PC-9 (cell line): ENCODE measurements around the gene SLC29A4. TPM values are rescaled to one million over a fixed set of nuclear protein-coding genes. Genes with fewer than 3 reads are reported as not detected.
"Not testable (repeated sequence)": the region's sequence is repeated elsewhere in the genome, so short reads cannot be mapped to it uniquely, and the experiment has no call there.

Source experiments
- BruUV-seq: library from RNA; stranded (reverse); fragments of 400-500 nt; replicated peaks from 2 replicates; lab custom pipeline; 2021; lab: Mats Ljungman, UMichigan
- CTCF ChIA-PET: fragments of 300-600 bp; sonication (Branson Sonifier 250); formaldehyde crosslinking; loops from one replicate; lab custom pipeline; 2022; ENCODE audit warnings: antibody characterized with exemption; lab: Charles Lee
- POLR2A ChIA-PET: fragments of 300-600 bp; sonication (Branson Sonifier 250); formaldehyde crosslinking; loops from one replicate; lab custom pipeline; 2022; ENCODE audit warnings: antibody characterized with exemption; ENCODE audit not compliant: unreplicated experiment; lab: Charles Lee
- DNase-seq, 2 experiments: peaks; one replicate each; pipeline versions ENCODE4 v3.0.0 to v3.0.0-alpha.2; 2015 to 2022; ENCODE audit warnings: mixed read lengths in 1 of 2
- H2AFZ ChIP-seq: fragments of 200-600 bp; sonication (generic); 2 replicates; pipeline ENCODE4 v1.8.1; 2017; ENCODE audit warnings: antibody characterized with exemption
- H3F3A ChIP-seq: fragments of 200-600 bp; sonication (generic); 2 replicates; pipeline ENCODE4 v1.8.1; 2017; ENCODE audit warnings: antibody characterized with exemption, mild to moderate bottlenecking, low read depth; ENCODE audit not compliant: insufficient read depth
- H3K27ac ChIP-seq: fragments of 200-600 bp; sonication (generic); 2 replicates; pipeline ENCODE4 v1.6.1; 2016; ENCODE audit warnings: mixed run types
- H3K27me3 ChIP-seq: fragments of 200-600 bp; sonication (generic); 2 replicates; pipeline ENCODE4 v1.6.1; 2016; ENCODE audit warnings: low read depth, mixed run types; ENCODE audit not compliant: insufficient read depth
- H3K36me3 ChIP-seq: fragments of 200-600 bp; sonication (generic); 2 replicates; pipeline ENCODE4 v1.6.1; 2016; ENCODE audit warnings: low read depth, mixed run types
- H3K4me1 ChIP-seq: fragments of 200-600 bp; sonication (generic); replicated peaks from 2 replicates; pipeline ENCODE4 v1.6.1; 2016; ENCODE audit warnings: mixed run types; ENCODE audit not compliant: insufficient read depth
- H3K4me2 ChIP-seq: fragments of 200-600 bp; sonication (generic); 2 replicates; pipeline ENCODE4 v1.6.1; 2017; ENCODE audit warnings: mixed run types
- H3K4me3 ChIP-seq: fragments of 200-600 bp; sonication (generic); 2 replicates; pipeline ENCODE4 v1.6.1; 2016; ENCODE audit warnings: mixed run types
- H3K79me2 ChIP-seq: fragments of 200-600 bp; sonication (generic); 2 replicates; pipeline ENCODE4 v1.6.1; 2017; ENCODE audit warnings: low read depth, mixed run types
- H3K9me2 ChIP-seq: fragments of 200-600 bp; sonication (generic); 2 replicates; pipeline ENCODE4 v1.8.1; 2017; ENCODE audit warnings: mild to moderate bottlenecking; ENCODE audit not compliant: insufficient read depth
- H3K9me3 ChIP-seq: fragments of 200-600 bp; sonication (generic); 2 replicates; pipeline ENCODE4 v1.8.1; 2016; ENCODE audit warnings: low read depth; ENCODE audit not compliant: insufficient read depth
- H4K20me1 ChIP-seq: fragments of 200-600 bp; sonication (generic); 2 replicates; pipeline ENCODE4 v1.8.1; 2017; ENCODE audit not compliant: insufficient read depth
- EZH2 ChIP-seq: fragments of 200-600 bp; sonication (generic); IDR thresholded peaks from 2 replicates; pipeline ENCODE4 v1.8.0; 2017; ENCODE audit warnings: antibody characterized with exemption, low read depth
- intact Hi-C: fragments of 100-400 bp; cut with micrococcal nuclease; formaldehyde crosslinking; loops from one replicate; pipeline ENCODE4 v1.10.0; 2022; ENCODE audit not compliant: unreplicated experiment
- total RNA-seq: library from RNA; stranded (reverse); gene quantifications from 2 replicates; pipeline ENCODE4 v1.2.3, GENCODE V29; 2021
- TF ChIP-seq, protein P1 (sequence below): fragments of 200-600 bp; sonication (generic); conservative IDR thresholded peaks from 2 replicates; pipeline ENCODE4 v1.6.1; 2017; ENCODE audit warnings: mixed run types, antibody characterized with exemption, mild to moderate bottlenecking, moderate library complexity

The SLC29A4 gene
- total RNA-seq, 1 experiment from 2014 or later: 7.9 TPM

DNA sequence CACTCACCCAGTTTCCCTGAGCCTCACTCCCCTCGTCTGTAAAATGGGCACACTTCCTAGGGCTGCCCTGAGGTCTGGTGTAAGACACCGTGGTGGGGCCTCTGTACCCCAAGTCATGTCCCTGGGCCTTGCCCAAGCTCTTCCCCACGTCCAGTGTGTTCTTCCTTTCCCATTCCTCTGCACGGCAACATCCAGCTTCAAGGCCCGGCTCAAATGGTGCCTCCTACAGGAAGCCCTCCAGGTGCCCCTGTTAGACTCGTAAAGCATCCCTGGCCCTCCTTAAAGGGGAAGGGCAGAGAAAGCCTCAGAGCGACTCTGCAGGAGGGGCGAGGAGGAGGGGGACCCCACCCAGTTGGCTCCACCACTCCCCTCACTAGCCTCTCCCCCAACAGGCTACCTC lies 8.6 kb downstream of the SLC29A4 start:
- Histone ChIP-seq H3K4me2 (no peak overlapping the region), H3K36me3 (no peaks in the 10 kb centered on the region), H3K4me3 (no peak overlapping the region), H2AFZ (no peak overlapping the region), H3K27me3 (no peaks in the 10 kb centered on the region), H3K9me2 (no peaks in the 10 kb centered on the region), H3K9me3 (no peaks in the 10 kb centered on the region), H3K27ac (no peak overlapping the region), H3K4me1 (no peaks in the 10 kb centered on the region), H3K79me2 (no peaks in the 10 kb centered on the region), H4K20me1 (no peaks in the 10 kb centered on the region), H3F3A (no peaks in the 10 kb centered on the region; the same call in 1 of the 2 replicates)
- DNase-seq: no peak
- no TSS peak for BruUV-seq
- CTCF ChIA-PET: no interaction called here
- TF ChIP-seq EZH2: no peak
- TF ChIP-seq, protein P1, sequence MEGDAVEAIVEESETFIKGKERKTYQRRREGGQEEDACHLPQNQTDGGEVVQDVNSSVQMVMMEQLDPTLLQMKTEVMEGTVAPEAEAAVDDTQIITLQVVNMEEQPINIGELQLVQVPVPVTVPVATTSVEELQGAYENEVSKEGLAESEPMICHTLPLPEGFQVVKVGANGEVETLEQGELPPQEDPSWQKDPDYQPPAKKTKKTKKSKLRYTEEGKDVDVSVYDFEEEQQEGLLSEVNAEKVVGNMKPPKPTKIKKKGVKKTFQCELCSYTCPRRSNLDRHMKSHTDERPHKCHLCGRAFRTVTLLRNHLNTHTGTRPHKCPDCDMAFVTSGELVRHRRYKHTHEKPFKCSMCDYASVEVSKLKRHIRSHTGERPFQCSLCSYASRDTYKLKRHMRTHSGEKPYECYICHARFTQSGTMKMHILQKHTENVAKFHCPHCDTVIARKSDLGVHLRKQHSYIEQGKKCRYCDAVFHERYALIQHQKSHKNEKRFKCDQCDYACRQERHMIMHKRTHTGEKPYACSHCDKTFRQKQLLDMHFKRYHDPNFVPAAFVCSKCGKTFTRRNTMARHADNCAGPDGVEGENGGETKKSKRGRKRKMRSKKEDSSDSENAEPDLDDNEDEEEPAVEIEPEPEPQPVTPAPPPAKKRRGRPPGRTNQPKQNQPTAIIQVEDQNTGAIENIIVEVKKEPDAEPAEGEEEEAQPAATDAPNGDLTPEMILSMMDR: no peak
- POLR2A ChIA-PET: no interaction called here
- intact Hi-C loops: no loop called here

DNA sequence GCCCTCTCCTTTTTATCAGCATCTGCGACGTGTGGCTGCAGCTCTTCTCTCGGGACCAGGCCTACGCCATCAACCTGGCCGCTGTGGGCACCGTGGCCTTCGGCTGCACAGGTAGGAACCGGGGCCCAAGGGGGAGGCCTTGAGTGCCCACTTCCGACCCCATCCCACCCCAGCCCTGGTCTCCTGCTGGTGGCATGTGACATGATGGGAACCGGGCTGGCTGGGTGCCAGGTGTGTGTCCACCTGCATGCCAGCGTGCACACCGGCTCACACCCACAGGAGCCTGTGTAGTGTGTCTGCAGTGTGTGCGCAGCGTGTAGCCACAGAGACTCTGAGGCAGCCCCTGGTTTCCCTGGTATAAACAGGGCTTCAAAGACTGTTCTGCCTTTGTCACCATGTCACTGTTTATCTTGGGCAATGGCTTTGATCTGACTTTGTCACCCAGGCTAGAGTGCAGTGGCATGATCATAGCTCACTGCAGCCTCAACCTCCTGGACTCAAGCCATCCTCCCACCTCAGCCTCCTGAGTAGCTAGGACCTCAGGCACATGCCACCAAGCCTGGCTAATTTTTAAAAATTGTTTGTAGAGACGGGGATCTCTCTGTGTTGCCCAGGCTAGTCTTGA lies 9.1 kb downstream of the SLC29A4 start:
- H3K9me3 ChIP-seq, H3K4me3 ChIP-seq, POLR2A ChIA-PET, H3K9me2 ChIP-seq, H3K4me1 ChIP-seq, CTCF ChIA-PET, BruUV-seq, intact Hi-C loops, H3K4me2 ChIP-seq, DNase-seq, H4K20me1 ChIP-seq, H3F3A ChIP-seq, H3K79me2 ChIP-seq, H3K27ac ChIP-seq, H3K27me3 ChIP-seq, H2AFZ ChIP-seq, H3K36me3 ChIP-seq: not testable (repeated sequence)

- POLR2A ChIA-PET: no interaction called here
Measured at GRCh38 chr7:5294169-5294987, 11.6 kb downstream of the SLC29A4 start.

More at GRCh38 chr7:5294169-5294987, 11.6 kb downstream of the SLC29A4 start:
- Histone ChIP-seq H4K20me1 (no peaks in the 10 kb centered on the region), H3K27ac (no peak overlapping the region), H3K4me3 (no peak overlapping the region), H3K9me3 (no peaks in the 10 kb centered on the region), H3K79me2 (no peaks in the 10 kb centered on the region), H3K36me3 (no peaks in the 10 kb centered on the region), H3K27me3 (0 out of 2 replicates have a peak, but pooled peaks cover 1% of the 10 kb centered on the region), H3K4me2 (no peak overlapping the region), H3K4me1 (no peaks in the 10 kb centered on the region), H2AFZ (no peak overlapping the region), H3F3A (no peaks in the 10 kb centered on the region; the same call in 1 of the 2 replicates), H3K9me2 (no peaks in the 10 kb centered on the region)
- CTCF ChIA-PET: interaction anchor here (0.6 kb wide), 1 partner anchor 55 kb away, joined by 4 read pairs; no protein-coding TSS in a partner anchor
- TF ChIP-seq, protein P1: no peak
- no peak for TF ChIP-seq EZH2
- no TSS peak for BruUV-seq
- no peak for DNase-seq
- intact Hi-C loops: no loop called here
